Measurements from ENCODE around the gene SCG3. TPM values are rescaled to one million over a fixed set of nuclear protein-coding genes. Genes with fewer than 3 reads are reported as not detected.

The SCG3 gene
- total and polyA plus RNA-seq, 4 donors, result 0.15 TPM; not detected in 3

GRCh38 chr15:51672913-51673857 is 8.1 kb upstream of the SCG3 start:
- H3K27me3 ChIP-seq (ENCODE audit: control insufficient read depth in 1 of 2, insufficient read depth in 2 of 2, low read length in 1 of 2), result no peaks in the 10 kb centered on the region
- WGBS, 2 donors, result 26 to 27% methylated on average over 2 of the region's 2 CpGs
- H3K9me3 ChIP-seq (ENCODE audit: control insufficient read depth, low read length), result peaks cover 2% of the 10 kb centered on the region
- H3K4me3 ChIP-seq (ENCODE audit: low read length in 2 of 2), result no peak overlapping the region
- no peak for DNase-seq
- H3K27ac ChIP-seq (ENCODE audit: low read depth in 1 of 2, low read length in 2 of 2), result no peak overlapping the region
- intact Hi-C loops (cut with DNase I), result no loop called here
- ATAC-seq (ENCODE audit: low FRiP score), result no peak
- H3K36me3 ChIP-seq (ENCODE audit: control insufficient read depth in 1 of 2, insufficient read depth in 2 of 2, low read length in 1 of 2), result no peaks in the 10 kb centered on the region
- H3K4me1 ChIP-seq (ENCODE audit: control insufficient read depth in 1 of 2, insufficient read depth in 2 of 2, low read length in 2 of 2), result no peaks in the 10 kb centered on the region

- Histone ChIP-seq H3K27ac (ENCODE audit: low read depth in 1 of 2, low read length in 2 of 2) (no peak overlapping the region), H3K36me3 (ENCODE audit: control insufficient read depth in 1 of 2, insufficient read depth in 2 of 2, low read length in 1 of 2) (no peaks in the 10 kb centered on the region), H3K27me3 (ENCODE audit: control insufficient read depth in 1 of 2, insufficient read depth in 2 of 2, low read length in 1 of 2) (no peaks in the 10 kb centered on the region), H3K4me3 (ENCODE audit: low read length in 2 of 2) (no peak overlapping the region), H3K9me3 (ENCODE audit: control insufficient read depth, low read length) (peaks cover 2% of the 10 kb centered on the region), H3K4me1 (ENCODE audit: control insufficient read depth in 1 of 2, insufficient read depth in 2 of 2, low read length in 2 of 2) (no peaks in the 10 kb centered on the region)
- DNase-seq, result no peak
- intact Hi-C loops (cut with DNase I), result loop anchor here in 1 of 2 donors (5.0 kb wide), 1 partner anchor 267 kb away; no protein-coding TSS in a partner anchor
- no peak for ATAC-seq (ENCODE audit: low FRiP score)
- WGBS, 2 donors, result 24 to 29% methylated on average over 1 of the region's 1 CpG
Observed at GRCh38 chr15:51675234-51675633, 6.1 kb upstream of the SCG3 start.

GRCh38 chr15:51677021-51677420 is 4.3 kb upstream of the SCG3 start:
- Histone ChIP-seq H3K36me3 (ENCODE audit: control insufficient read depth in 1 of 2, insufficient read depth in 2 of 2, low read length in 1 of 2) (no peaks in the 10 kb centered on the region), H3K9me3 (ENCODE audit: control insufficient read depth, low read length) (peaks cover 3% of the 10 kb centered on the region), H3K4me1 (ENCODE audit: control insufficient read depth in 1 of 2, insufficient read depth in 2 of 2, low read length in 2 of 2) (no peaks in the 10 kb centered on the region), H3K27me3 (ENCODE audit: control insufficient read depth in 1 of 2, insufficient read depth in 2 of 2, low read length in 1 of 2) (no peaks in the 10 kb centered on the region), H3K27ac (ENCODE audit: low read depth in 1 of 2, low read length in 2 of 2) (no peak overlapping the region), H3K4me3 (ENCODE audit: low read length in 2 of 2) (no peak overlapping the region)
- DNase-seq, result no peak
- WGBS, 2 donors, result 83 to 94% methylated on average over 1 of the region's 1 CpG
- no peak for ATAC-seq (ENCODE audit: low FRiP score)
- intact Hi-C loops (cut with DNase I), result loop anchor here in 1 of 2 donors (5.0 kb wide), 1 partner anchor 265 kb away; no protein-coding TSS in a partner anchor

- intact Hi-C loops (cut with DNase I), result loop anchor here in 1 of 2 donors (5.0 kb wide), 1 partner anchor 265 kb away; no protein-coding TSS in a partner anchor
- 69 to 77% methylated on average over 2 of the region's 2 CpGs for WGBS, 2 donors
- ATAC-seq (ENCODE audit: low FRiP score), result no peak
Observed at GRCh38 chr15:51677452-51677851, 3.9 kb upstream of the SCG3 start.

GRCh38 chr15:51678096-51678495 is 3.2 kb upstream of the SCG3 start:
- ATAC-seq (ENCODE audit: low FRiP score), result no peak

More at GRCh38 chr15:51677452-51677851, 3.9 kb upstream of the SCG3 start:
- Histone ChIP-seq H3K27ac (ENCODE audit: low read depth in 1 of 2, low read length in 2 of 2) (no peak overlapping the region), H3K36me3 (ENCODE audit: control insufficient read depth in 1 of 2, insufficient read depth in 2 of 2, low read length in 1 of 2) (no peaks in the 10 kb centered on the region), H3K4me3 (ENCODE audit: low read length in 2 of 2) (no peak overlapping the region), H3K9me3 (ENCODE audit: control insufficient read depth, low read length) (peaks cover 3% of the 10 kb centered on the region), H3K4me1 (ENCODE audit: control insufficient read depth in 1 of 2, insufficient read depth in 2 of 2, low read length in 2 of 2) (no peaks in the 10 kb centered on the region), H3K27me3 (ENCODE audit: control insufficient read depth in 1 of 2, insufficient read depth in 2 of 2, low read length in 1 of 2) (no peaks in the 10 kb centered on the region)
- no peak for DNase-seq

GRCh38 chr15:51680321-51680720 is 982 bp upstream of the SCG3 start:
- no peaks in the 10 kb centered on the region for H3K4me1 ChIP-seq (ENCODE audit: control insufficient read depth in 1 of 2, insufficient read depth in 2 of 2, low read length in 2 of 2)
- intact Hi-C loops (cut with DNase I), result no loop called here
- H3K36me3 ChIP-seq (ENCODE audit: control insufficient read depth in 1 of 2, insufficient read depth in 2 of 2, low read length in 1 of 2), result no peaks in the 10 kb centered on the region
- no peak for DNase-seq
- H3K27ac ChIP-seq (ENCODE audit: low read depth in 1 of 2, low read length in 2 of 2), result no peak overlapping the region
- H3K9me3 ChIP-seq (ENCODE audit: control insufficient read depth, low read length), result peaks cover 3% of the 10 kb centered on the region
- H3K4me3 ChIP-seq (ENCODE audit: low read length in 2 of 2), result no peak overlapping the region
- no peaks in the 10 kb centered on the region for H3K27me3 ChIP-seq (ENCODE audit: control insufficient read depth in 1 of 2, insufficient read depth in 2 of 2, low read length in 1 of 2)
- WGBS, 2 donors, result 42 to 47% methylated on average over 2 of the region's 2 CpGs
- ATAC-seq (ENCODE audit: low FRiP score), result no peak

More at GRCh38 chr15:51678096-51678495, 3.2 kb upstream of the SCG3 start:
- no peak for DNase-seq
- no peak overlapping the region for H3K4me3 ChIP-seq (ENCODE audit: low read length in 2 of 2)
- intact Hi-C loops (cut with DNase I), result loop anchor here in 1 of 2 donors (5.0 kb wide), 1 partner anchor 264 kb away; no protein-coding TSS in a partner anchor
- H3K27me3 ChIP-seq (ENCODE audit: control insufficient read depth in 1 of 2, insufficient read depth in 2 of 2, low read length in 1 of 2), result no peaks in the 10 kb centered on the region
- no peaks in the 10 kb centered on the region for H3K4me1 ChIP-seq (ENCODE audit: control insufficient read depth in 1 of 2, insufficient read depth in 2 of 2, low read length in 2 of 2)
- H3K27ac ChIP-seq (ENCODE audit: low read depth in 1 of 2, low read length in 2 of 2), result no peak overlapping the region
- no peaks in the 10 kb centered on the region for H3K36me3 ChIP-seq (ENCODE audit: control insufficient read depth in 1 of 2, insufficient read depth in 2 of 2, low read length in 1 of 2)
- H3K9me3 ChIP-seq (ENCODE audit: control insufficient read depth, low read length), result peaks cover 3% of the 10 kb centered on the region
- 63 to 69% methylated on average over 2 of the region's 2 CpGs for WGBS, 2 donors

GRCh38 chr15:51687565-51687964 is 6.3 kb downstream of the SCG3 start:
- Histone ChIP-seq H3K36me3 (ENCODE audit: control insufficient read depth in 1 of 2, insufficient read depth in 2 of 2, low read length in 1 of 2) (no peaks in the 10 kb centered on the region), H3K9me3 (ENCODE audit: control insufficient read depth, low read length) (peaks cover 3% of the 10 kb centered on the region), H3K27me3 (ENCODE audit: control insufficient read depth in 1 of 2, insufficient read depth in 2 of 2, low read length in 1 of 2) (no peaks in the 10 kb centered on the region), H3K4me3 (ENCODE audit: low read length in 2 of 2) (no peak overlapping the region), H3K4me1 (ENCODE audit: control insufficient read depth in 1 of 2, insufficient read depth in 2 of 2, low read length in 2 of 2) (no peaks in the 10 kb centered on the region), H3K27ac (ENCODE audit: low read depth in 1 of 2, low read length in 2 of 2) (no peak overlapping the region)
- no peak for ATAC-seq (ENCODE audit: low FRiP score)
- no peak for DNase-seq
- 0 to 46% methylated on average over 1 of the region's 1 CpG for WGBS, 2 donors
- intact Hi-C loops (cut with DNase I), result no loop called here

- Histone ChIP-seq H3K4me1 (ENCODE audit: control insufficient read depth in 1 of 2, insufficient read depth in 2 of 2, low read length in 2 of 2) (no peaks in the 10 kb centered on the region), H3K4me3 (ENCODE audit: low read length in 2 of 2) (no peak overlapping the region), H3K9me3 (ENCODE audit: control insufficient read depth, low read length) (peaks cover 3% of the 10 kb centered on the region), H3K27me3 (ENCODE audit: control insufficient read depth in 1 of 2, insufficient read depth in 2 of 2, low read length in 1 of 2) (no peaks in the 10 kb centered on the region), H3K27ac (ENCODE audit: low read depth in 1 of 2, low read length in 2 of 2) (no peak overlapping the region), H3K36me3 (ENCODE audit: control insufficient read depth in 1 of 2, insufficient read depth in 2 of 2, low read length in 1 of 2) (no peaks in the 10 kb centered on the region)
- ATAC-seq (ENCODE audit: low FRiP score), result no peak
- intact Hi-C loops (cut with DNase I), result no loop called here
- no peak for DNase-seq
- WGBS, 2 donors, result 71 to 76% methylated on average over 2 of the region's 2 CpGs
Observed at GRCh38 chr15:51688863-51689262, 7.6 kb downstream of the SCG3 start.

- H3K9me3 ChIP-seq (ENCODE audit: control insufficient read depth, low read length), result no peaks in the 10 kb centered on the region
- intact Hi-C loops (cut with DNase I), result no loop called here
- no peak overlapping the region for H3K4me3 ChIP-seq (ENCODE audit: low read length in 2 of 2)
- H3K36me3 ChIP-seq (ENCODE audit: control insufficient read depth in 1 of 2, insufficient read depth in 2 of 2, low read length in 1 of 2), result no peaks in the 10 kb centered on the region
- no peaks in the 10 kb centered on the region for H3K4me1 ChIP-seq (ENCODE audit: control insufficient read depth in 1 of 2, insufficient read depth in 2 of 2, low read length in 2 of 2)
- peaks cover 0 to 2% of the 10 kb centered on the region in 2 donors for H3K27me3 ChIP-seq (ENCODE audit: control insufficient read depth in 1 of 2, insufficient read depth in 2 of 2, low read length in 1 of 2)
- ATAC-seq (ENCODE audit: low FRiP score) (no peak), DNase-seq (no peak)
- H3K27ac ChIP-seq (ENCODE audit: low read depth in 1 of 2, low read length in 2 of 2), result no peak overlapping the region
- WGBS, 2 donors, result 68 to 71% methylated on average over 3 of the region's 3 CpGs
Observed at GRCh38 chr15:51692154-51692553, 10.9 kb downstream of the SCG3 start.
